CD4-positive, alpha-beta T cell treated with Interleukin-15 for 4 hours (primary cell): ENCODE results near the gene HIC1.

Experiments used
- DNase-seq: peaks from one replicate; pipeline ENCODE4 v3.0.0-alpha.2; 2020; ENCODE audit warnings: low spot score

HIC1 gene

DNA sequence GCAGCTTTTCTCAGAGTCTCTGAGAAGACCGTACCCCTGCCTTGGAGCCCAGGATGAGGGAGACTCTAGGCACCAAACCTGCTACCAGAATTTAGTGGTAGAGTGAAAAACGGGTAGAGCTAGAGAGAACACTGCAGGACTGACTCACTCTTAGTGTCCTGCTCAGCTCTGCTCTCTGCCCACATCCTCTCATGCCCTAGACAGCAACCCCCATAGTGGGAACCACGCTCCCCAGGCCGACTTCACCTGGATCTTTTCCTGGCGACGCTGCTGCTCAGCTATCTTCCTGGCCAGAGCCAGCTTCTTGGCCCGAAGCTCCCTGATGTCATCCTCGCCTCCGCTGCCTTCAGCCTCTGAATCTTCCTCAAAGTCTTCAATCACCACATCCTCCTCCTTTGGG, 26.7 kb downstream of the HIC1 start:
- no peak for DNase-seq

DNA sequence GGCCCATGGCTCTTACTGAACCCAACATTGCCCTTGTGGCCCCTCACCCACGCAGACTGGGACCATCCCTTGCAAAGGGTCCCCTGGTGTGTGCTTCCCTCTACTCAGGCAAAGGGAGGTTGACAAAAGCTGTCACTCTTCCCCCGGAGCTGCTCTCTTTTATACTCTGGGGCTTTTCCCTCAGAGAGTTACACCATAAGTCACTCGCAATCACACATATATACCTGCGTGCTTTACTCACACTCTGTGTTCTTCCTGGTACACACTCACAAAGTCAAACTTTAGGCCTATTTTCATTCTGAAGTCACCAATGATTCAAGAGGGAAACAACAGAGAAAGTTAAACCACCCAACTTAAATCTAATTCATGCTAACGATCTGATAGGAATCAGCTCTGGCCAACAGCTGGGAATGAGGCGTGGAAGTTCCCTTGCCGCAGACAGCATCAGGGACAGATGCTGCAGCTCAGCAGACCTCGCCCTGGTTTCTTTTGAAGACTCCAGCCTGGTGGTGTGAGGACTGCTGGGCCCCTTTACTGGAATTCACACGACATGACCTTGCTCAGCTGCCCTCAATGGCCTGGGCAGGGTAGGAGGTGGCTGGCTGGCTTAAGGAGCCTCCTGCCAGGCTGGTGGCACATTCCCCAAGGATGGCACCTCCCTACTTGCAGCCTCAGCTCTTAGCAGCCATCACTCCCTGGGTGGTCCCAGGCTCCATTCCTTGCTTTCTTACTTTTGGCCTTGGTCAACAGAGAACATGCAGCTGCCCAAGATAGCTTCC, 27.3 kb downstream of the HIC1 start:
- no peak for DNase-seq

DNA sequence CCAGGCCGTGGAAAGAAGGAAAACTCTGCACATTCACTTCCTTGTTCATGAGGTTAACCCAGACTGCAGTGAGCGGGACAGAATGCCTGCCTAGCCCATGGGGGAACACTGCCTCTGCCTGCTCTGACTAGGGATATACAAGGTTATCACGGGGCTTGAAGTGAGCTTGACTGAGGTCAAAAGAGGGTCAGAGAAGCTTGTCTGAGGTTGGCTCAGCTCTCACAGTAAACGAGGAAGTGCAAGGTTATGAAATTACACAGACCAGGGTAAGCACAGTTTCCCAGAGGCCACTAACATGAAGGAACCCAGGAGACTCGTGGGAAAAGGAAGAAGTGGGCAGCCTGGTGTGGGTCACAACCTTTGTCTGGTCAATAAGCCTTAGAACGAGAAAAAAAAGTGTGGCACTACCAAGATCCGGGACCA, 28.7 kb downstream of the HIC1 start:
- DNase-seq, result peak; percentile 7

DNA sequence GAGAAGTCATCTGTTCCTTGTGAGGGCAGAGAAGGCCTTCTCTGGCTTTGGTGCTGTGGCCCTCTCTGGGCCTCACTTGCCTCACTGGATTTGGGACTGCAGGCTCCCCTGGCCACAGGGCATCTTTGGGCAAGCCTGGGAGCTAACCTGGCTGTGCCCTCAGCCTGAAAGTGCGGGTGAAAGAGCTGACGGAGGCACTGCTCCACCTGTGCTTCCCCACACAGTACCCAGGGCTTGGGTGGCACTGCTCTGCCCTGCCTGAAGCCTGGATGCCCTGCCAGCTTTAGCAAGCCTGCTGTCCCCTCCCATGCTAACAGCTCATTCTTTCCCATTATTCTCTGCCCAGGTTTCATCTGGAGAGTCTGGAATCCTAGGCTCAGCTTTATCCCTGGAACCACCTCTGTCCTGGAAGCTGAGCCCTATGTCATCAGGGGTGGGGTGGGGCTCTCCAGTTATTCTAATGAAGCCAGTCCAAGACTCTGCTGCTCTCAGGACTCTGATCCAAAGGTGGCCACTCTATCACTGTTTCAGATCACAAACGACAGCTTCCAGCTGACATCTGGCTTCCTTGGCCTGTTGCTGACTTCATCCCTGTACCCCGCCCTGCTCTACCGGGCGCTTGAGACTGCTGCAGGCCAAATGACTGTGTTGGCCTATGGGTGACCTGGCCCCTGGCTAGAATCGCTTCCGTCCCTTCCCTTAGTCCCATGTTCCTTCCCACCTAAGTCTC, 29.3 kb downstream of the HIC1 start:
- no peak for DNase-seq

DNA sequence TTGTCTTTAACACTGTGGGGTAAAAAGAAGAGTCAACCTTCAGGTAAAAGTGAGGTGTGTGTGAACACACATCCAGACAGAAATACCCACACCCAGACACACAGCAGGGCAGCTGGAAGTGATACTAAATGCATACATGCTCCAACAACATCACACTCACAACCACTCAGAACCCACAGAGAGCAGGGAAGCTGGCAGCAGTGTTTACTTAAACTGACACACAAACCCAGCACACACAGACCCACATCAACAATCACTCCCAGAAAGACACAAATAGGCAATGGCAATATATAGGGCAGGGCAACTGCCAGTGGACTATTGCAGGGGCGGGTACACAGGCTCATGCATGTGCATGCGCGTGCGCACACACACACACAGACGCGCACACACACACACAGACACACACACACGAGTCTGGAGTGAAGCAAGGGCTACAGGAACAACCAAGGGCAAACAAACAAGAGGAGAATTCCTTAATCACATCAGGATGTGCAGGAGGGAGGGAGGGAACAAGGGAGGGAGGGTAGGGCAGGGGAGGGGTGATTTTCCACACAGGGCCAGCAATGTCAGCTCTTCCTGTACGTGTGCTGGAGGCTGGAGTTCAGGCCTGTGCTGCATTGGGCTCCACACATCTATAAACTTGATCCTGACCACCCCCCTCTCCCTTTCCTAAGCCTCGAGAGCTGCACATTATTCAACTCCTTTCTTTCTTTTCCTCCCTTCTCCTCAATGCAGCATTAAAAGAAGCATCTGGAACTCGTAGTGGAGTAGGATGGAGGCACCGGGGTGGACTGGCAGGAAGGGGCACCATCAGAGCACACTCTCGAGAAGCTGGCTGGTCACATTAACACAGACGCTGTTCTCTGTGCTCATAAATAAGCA, 30.1 kb downstream of the HIC1 start:
- no peak for DNase-seq

DNA sequence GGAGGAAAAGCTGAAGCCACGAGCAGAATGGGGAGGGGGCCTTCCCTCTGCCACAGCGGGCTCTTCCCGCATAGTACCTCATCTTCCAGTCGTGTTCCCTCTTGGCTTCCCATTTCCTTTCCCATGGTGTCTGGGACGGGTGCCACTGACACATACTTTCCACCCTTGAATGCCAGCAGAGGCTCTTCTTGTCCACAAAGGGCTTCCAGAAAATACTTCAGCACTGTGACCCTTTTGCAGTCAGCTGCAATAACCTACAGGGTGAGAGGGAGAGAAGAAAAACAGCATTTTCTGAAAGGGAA, 30.7 kb downstream of the HIC1 start:
- DNase-seq, result no peak

DNA sequence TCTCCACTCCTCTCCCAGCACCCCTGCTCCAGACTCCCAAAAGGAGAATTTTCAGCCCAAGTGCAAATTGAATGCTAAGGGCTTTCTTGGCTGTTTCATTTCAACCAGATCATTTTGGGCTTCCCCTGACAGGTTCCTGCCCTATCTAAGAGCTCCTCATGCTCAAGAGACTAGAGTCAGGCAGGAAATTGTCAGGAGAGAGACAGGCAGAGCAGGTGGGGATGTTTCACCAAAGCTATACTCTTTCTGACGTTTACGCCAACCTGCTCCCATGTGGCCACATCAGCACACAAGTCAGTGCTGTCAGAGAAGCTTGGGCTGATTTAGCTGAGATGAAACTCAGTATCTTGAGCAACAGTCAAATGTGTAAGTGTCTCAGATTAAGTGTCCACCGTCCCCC, 31.4 kb downstream of the HIC1 start:
- DNase-seq, result no peak

DNA sequence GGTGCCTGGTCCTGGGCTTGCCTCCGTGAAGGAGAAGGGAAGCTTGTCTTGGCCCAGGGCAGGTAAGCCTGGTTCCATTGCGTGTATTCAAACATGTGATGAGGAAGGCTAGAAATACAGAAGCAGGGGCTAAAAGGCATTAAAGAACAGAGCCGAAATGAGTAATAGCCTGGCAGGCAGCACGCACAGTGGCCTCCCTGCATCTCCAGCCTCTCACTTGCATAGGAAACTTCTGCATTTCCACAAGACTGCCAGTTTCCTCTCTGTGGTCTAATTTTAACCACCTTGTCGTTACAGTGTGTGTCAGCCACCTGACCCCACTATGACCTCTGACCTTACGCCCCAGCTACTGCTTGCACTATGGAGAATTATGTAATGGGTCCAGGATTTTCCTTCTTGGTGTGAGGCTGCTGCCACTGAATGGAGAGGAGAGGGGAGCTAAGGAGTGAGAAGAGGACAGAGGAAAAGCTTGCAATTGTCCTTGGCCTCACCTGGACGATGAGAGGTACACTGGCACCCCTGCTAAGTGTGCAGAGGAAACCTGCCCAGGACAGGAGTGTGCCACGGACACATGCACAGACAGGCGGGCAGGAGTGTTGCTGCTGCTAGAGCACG, 32.8 kb downstream of the HIC1 start:
- DNase-seq, result peak; percentile 40

DNA sequence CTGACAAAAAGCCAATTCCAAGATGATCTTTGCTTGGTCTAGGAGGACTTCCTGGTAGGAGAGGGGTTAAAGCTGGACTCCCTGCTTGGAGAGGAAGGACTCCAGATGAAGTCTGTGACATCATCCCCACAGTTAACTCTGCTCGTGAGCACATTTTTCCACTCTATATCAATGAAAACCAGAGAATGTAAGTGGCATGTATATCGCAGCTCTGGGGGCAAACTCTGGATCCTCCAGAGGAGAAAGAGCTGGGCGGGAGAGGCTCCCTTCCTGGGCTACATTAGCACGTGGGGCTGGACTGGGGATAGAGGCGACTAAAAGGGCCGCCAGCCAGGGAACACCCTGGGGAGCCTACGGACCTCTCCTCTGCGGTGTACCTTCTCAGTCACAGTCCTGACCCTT, 34.1 kb downstream of the HIC1 start:
- DNase-seq, result no peak

DNA sequence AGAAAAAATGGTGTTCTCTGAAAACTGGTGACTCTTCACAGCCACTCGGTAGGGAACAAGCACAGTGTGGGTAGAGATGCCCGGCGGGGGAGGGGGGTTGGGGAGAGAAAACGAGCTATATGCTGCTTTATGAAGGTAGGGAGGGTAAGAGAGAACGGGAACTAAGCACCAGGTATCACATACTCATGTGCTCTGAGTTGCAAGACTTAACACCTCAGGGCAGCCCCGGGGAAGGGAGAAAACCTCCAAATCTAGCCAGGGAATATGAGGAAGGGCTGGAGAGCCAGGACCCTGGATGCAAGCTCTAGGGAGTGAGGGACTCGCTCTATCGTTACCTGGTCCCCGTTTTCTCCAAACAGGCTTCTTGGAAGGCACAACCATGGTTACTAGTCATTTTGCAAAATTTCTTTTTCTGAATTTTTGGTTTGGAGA, 35.3 kb downstream of the HIC1 start:
- DNase-seq, result peak; percentile 19

DNA sequence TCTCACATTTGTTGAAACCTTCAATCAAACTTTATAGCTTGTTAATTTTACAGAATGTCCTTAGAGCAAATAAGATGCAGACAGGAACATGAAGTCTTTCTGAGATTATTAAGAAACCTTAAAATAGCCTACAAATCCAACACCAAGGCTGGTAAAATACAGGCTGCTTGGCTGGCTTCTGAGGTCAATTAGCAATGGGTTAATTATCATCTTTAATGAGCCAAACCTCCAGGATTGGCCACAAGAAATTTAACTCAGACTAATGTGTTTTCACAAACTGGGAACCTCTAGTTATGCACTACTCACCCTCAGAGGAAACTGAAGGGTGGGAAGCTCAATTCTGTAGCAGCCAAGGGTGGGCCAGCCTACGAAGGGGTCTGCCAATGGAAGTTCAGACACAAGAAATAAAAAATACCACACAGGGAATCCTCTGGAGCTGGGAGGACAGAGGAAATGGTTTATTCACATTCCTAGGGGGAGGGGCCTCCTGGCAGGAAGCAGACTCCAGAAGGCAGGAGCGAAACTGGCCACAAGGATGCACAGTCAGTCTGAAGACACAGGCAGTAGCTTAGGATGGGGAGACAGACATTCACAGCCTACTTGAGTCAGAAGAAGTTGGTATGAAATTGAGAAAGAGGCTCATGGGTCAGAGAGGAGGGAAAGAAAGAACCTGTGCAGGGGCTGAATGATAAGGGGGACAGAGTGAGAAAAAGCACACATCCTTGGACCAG, 36.1 kb downstream of the HIC1 start:
- DNase-seq, result no peak

DNA sequence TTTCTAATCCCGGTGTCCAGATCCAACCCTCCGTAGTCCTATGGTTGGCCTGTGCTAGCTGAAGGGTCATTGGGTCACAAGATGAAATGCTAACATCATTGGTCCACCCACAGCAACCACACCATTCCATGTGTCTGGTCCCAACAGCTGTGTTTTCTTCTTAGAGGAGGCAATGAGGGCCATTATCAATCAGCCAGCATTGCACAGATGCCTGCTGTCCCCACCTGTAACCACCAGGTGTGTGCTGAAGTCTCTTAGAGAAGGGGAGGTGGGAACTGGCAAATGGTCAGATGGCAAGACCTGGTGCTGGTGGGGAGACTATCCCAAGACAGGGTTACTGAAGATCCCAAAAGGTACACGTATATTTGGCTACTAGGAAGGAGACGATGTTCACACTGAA, 37.4 kb downstream of the HIC1 start:
- no peak for DNase-seq

DNA sequence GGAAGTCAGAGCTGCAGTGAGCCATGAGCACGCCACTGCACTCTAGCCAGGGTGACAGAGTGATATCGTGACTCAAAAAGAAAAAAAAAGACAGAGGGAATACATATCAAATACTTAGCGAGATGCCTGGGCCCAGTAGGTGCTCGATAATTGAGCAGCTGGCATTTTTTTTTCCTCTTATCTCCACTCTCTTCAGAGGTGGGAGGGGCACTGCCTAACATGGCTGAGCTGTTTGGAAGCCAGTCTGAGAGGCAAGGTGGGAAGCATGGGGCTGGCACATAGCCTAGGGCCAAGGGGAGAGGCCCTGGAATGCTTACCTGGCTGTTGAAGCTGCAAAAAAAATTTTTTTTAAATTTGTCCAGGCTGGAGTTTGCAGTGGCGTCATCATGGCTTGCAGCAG, 38.4 kb downstream of the HIC1 start:
- no peak for DNase-seq

DNA sequence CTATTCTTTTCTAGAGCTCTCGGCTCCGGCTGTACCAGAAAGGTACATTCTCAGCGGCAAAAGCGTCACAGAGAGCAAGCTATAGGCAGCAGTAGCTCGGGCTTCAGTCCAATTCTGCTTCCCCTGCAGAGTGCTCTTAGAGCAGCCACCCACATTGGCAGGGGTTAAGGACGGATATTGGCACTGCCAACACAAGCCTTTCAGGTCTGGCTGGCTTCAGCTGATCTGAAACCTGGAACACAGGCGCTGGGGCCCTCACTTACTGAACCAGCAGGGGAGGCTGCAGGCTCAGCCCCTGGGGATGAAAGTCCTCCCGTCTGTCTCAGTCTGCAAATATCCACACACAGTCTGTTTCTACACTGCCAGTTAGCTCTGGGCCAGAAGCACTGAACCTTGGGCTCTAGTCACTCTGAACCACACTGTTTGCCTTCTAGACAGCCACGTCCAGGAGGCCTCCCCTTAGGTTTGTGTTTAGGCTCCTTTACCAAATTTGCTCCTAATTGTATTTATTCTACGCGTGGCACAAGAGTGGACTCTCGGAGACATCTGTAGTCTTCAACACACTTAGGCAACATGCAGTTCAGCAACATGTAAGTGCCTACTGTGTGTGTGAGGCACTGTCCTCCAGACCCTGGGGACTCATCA, 40.1 kb downstream of the HIC1 start:
- no peak for DNase-seq

DNA sequence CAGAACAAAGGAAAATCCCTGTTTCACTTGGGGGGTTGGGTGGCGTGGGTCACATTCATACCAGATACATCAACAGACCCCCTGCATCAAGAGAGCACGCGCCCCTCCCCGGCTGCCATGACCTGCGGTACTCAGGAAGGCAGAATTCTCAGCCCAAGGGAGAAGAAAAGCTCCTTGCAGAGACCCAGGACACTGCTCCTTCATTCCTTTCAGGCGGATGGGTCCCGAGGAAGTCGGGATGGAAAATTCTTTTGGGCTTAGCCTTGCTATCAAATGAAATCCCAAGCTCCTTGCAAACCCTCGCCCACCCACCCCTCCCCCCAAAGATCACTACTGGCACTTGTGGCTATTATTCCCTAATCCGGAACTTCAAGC, 40.6 kb downstream of the HIC1 start:
- no peak for DNase-seq

DNA sequence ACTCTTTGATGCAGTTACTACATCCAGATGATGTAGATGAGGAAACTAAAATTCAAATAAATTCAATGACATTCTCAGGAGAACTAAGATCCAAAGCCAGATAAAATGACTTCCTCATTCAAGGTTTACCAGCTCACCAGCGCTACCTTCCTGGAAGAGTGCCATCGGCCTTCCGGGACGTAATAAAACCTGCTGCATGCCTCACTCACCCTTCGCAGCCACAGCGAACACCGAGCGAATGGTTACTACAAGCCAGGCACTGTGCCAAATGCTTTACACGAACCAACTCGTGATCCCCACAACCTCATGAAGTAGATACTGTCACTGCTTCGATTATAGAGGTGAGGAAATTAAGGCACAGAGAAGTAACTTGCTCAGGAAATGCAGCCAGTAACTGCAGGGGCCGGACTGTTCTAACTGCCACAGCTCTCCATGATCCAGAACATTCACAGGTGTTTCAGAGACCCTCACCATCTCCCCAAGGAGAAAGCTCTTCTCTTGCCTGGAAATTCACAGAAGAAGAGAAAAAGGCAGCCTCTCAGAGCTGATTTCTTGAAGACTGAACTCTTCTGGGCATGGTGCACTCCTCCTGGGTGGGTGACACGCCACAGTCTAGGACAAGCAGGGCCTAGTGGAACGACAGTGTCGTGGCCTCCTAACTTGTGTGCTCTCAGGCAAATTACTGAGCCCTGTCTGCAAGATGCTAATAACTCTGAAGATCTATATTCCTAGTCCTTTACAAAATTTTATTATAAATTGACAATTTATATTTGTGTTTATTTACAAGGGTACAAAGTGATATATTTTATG, 46.8 kb downstream of the HIC1 start:
- peak; percentile 59 for DNase-seq

DNA sequence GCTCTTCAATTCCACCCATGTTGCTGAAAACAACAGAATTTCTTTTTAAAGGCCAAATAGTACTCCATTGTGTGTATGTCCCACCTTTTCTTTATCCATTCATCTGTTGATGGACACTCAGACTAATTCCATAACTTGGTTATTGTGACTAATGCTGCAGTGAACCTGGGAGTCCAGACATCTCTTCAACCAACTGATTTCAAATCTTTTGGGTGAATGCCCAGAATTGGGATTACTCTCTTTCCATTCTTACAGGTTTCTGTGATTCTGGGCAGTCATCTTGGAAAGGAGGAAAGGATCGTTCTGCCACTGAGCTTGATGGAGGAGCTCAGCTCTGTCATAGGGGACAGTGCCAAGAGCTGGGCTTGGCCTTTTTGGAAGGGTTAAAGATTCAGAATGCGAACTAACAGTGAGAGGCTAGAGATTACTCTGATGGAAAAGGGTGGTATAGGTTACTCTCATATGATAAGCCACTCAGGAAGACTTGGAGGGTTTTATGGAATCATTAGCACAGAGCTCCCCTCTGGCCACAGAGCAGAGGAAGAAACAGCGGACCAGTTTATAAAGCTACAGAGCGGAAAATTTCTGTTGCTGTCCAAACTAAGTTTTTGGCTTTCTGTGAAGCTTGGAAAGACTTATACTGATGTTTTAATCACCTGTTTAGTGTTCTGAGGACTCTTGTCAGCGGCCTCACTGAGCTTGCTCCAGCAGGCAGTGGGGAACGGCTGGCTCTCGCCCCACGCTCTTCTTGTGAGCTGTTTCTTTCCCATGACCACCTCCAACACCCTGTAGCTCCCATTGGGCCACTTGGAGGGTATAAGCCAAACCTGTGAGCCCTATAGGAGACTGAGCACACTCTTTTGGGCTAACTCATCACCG, 48.3 kb downstream of the HIC1 start:
- DNase-seq, result no peak

DNA sequence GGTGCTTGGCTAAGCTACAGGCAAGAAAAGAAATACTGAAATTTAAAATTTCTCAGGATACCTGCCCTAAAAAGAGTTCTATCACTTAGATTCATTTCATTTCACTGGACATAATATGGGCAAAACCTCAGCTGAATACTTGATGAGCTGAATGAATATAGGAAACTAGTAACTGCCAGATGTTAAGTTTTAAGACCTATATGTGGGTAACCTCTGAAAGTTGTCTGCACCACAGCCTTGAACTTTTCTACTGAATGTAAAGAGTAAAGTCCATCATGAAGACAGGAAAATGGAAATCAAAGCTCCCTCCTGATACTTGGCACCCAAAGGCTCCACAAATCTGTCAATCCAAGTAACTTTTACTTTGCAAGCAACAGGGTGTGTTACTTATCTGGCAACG, 50.8 kb downstream of the HIC1 start:
- no peak for DNase-seq

DNA sequence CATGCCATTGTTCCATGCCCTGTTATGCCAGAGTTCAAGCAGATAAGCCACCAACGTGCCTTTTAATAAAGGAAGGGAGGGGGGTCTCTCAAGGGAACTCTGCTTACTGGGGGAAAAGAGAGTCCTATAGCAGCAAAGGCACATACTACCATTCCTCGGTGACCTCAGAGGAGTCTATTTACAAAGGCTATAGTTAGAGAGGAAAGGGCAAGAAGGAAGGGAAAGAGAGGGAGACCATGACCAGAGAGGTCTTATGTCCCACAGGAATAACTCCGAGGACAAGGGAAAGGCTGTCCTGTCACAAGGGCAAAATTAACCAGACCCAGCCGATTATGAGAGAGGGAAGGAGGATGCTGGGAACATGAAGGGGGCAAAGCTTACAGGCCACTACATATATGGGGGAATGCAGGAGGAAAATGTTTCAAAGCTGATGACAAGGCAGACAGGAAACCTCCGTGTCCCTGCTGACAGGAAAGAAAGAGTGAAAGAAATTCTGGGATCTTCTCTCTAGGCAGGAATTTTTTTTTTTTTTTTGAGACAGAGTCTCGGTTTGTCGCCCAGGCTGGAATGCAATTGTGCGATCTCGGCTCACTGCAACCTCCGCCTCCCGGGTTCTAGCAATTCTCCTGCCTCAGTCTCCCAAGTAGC, 51.5 kb downstream of the HIC1 start:
- DNase-seq, result no peak
